ENCODE data around the gene IDE.
"Not testable (repeated sequence)": the region's sequence is repeated elsewhere in the genome, so short reads cannot be mapped to it uniquely, and the experiment has no call there.

Gene IDE

GRCh38 chr10:92505044-92505443 is 68.8 kb downstream of the IDE start:
- no peak for DNase-seq (ENCODE audit: low read depth)
- no peak overlapping the region for H3K4me3 ChIP-seq (ENCODE audit: low read depth, low read length)

- no peak for DNase-seq (ENCODE audit: low read depth)
- no peak overlapping the region for H3K4me3 ChIP-seq (ENCODE audit: low read depth, low read length)
Observed at GRCh38 chr10:92502296-92502808, 71.5 kb downstream of the IDE start.

GRCh38 chr10:92493362-92493761 is 80.5 kb downstream of the IDE start:
- no peak overlapping the region for H3K4me3 ChIP-seq (ENCODE audit: low read depth, low read length)
- DNase-seq (ENCODE audit: low read depth), result peak; percentile 4

- no peak for DNase-seq (ENCODE audit: low read depth)
- no peak overlapping the region for H3K4me3 ChIP-seq (ENCODE audit: low read depth, low read length)
Observed at GRCh38 chr10:92492748-92493240, 81.1 kb downstream of the IDE start.

GRCh38 chr10:92490387-92490786 is 83.5 kb downstream of the IDE start:
- DNase-seq (ENCODE audit: low read depth), result no peak
- no peak overlapping the region for H3K4me3 ChIP-seq (ENCODE audit: low read depth, low read length)

GRCh38 chr10:92486637-92487036 is 87.3 kb downstream of the IDE start:
- H3K4me3 ChIP-seq (ENCODE audit: low read depth, low read length), result no peak overlapping the region
- no peak for DNase-seq (ENCODE audit: low read depth)

- no peak overlapping the region for H3K4me3 ChIP-seq (ENCODE audit: low read depth, low read length)
- no peak for DNase-seq (ENCODE audit: low read depth)
Observed at GRCh38 chr10:92483539-92483938, 90.4 kb downstream of the IDE start.

GRCh38 chr10:92480413-92480812 is 93.5 kb downstream of the IDE start:
- no peak for DNase-seq (ENCODE audit: low read depth)
- no peak overlapping the region for H3K4me3 ChIP-seq (ENCODE audit: low read depth, low read length)

- DNase-seq (ENCODE audit: low read depth), result no peak
- no peak overlapping the region for H3K4me3 ChIP-seq (ENCODE audit: low read depth, low read length)
Observed at GRCh38 chr10:92479547-92479946, 94.3 kb downstream of the IDE start.

GRCh38 chr10:92478536-92478935 is 95.4 kb downstream of the IDE start:
- DNase-seq (ENCODE audit: low read depth), result no peak
- no peak overlapping the region for H3K4me3 ChIP-seq (ENCODE audit: low read depth, low read length)

- no peak for DNase-seq (ENCODE audit: low read depth)
- H3K4me3 ChIP-seq (ENCODE audit: low read depth, low read length), result no peak overlapping the region
Observed at GRCh38 chr10:92475357-92475868, 98.5 kb downstream of the IDE start.

- DNase-seq (ENCODE audit: low read depth), result no peak
- no peak overlapping the region for H3K4me3 ChIP-seq (ENCODE audit: low read depth, low read length)
Observed at GRCh38 chr10:92470026-92470425, 103.9 kb downstream of the IDE start.

GRCh38 chr10:92464364-92464763 is 109.5 kb downstream of the IDE start:
- DNase-seq (ENCODE audit: low read depth), result no peak
- H3K4me3 ChIP-seq (ENCODE audit: low read depth, low read length), result no peak overlapping the region

- DNase-seq (ENCODE audit: low read depth), result no peak
- no peak overlapping the region for H3K4me3 ChIP-seq (ENCODE audit: low read depth, low read length)
Observed at GRCh38 chr10:92463582-92463981, 110.3 kb downstream of the IDE start.

- DNase-seq (ENCODE audit: low read depth); H3K4me3 ChIP-seq (ENCODE audit: low read depth, low read length): not testable (repeated sequence)
Observed at GRCh38 chr10:92454955-92455354, 118.9 kb downstream of the IDE start.

GRCh38 chr10:92452313-92452712 is 121.6 kb downstream of the IDE start:
- H3K4me3 ChIP-seq (ENCODE audit: low read depth, low read length), result no peak overlapping the region
- no peak for DNase-seq (ENCODE audit: low read depth)

- H3K4me3 ChIP-seq (ENCODE audit: low read depth, low read length), result no peak overlapping the region
- DNase-seq (ENCODE audit: low read depth), result no peak
Observed at GRCh38 chr10:92451431-92451830, 122.5 kb downstream of the IDE start.

GRCh38 chr10:92450896-92451295 is 123.0 kb downstream of the IDE start:
- H3K4me3 ChIP-seq (ENCODE audit: low read depth, low read length), result no peak overlapping the region
- no peak for DNase-seq (ENCODE audit: low read depth)

GRCh38 chr10:92440578-92440977 is 133.3 kb downstream of the IDE start:
- DNase-seq (ENCODE audit: low read depth), result no peak
- H3K4me3 ChIP-seq (ENCODE audit: low read depth, low read length), result no peak overlapping the region

GRCh38 chr10:92438220-92438619 is 135.7 kb downstream of the IDE start:
- H3K4me3 ChIP-seq (ENCODE audit: low read depth, low read length), result no peak overlapping the region

GRCh38 chr10:92436611-92437010 is 137.3 kb downstream of the IDE start:
- DNase-seq (ENCODE audit: low read depth), result no peak
- no peak overlapping the region for H3K4me3 ChIP-seq (ENCODE audit: low read depth, low read length)

More at GRCh38 chr10:92438220-92438619, 135.7 kb downstream of the IDE start:
- no peak for DNase-seq (ENCODE audit: low read depth)

- not testable (repeated sequence) for DNase-seq (ENCODE audit: low read depth); H3K4me3 ChIP-seq (ENCODE audit: low read depth, low read length)
Observed at GRCh38 chr10:92436065-92436464, 137.8 kb downstream of the IDE start.
